HepG2 (cell line): ENCODE data around the gene ZFP36. TPM values are rescaled to one million over a fixed set of nuclear protein-coding genes. Genes with fewer than 3 reads are reported as not detected.

ENCODE experiments used
- ARID2 ChIP-seq: sonication (generic); formaldehyde crosslinking; IDR thresholded peaks from 2 replicates; pipeline ENCODE4 v1.8.1; 2022; ENCODE audit warnings: mild to moderate bottlenecking, missing genetic modification reagents, borderline replicate concordance
- BHLHE40 ChIP-seq: IDR thresholded peaks from 2 replicates; pipeline ENCODE4 v1.6.1; 2011; ENCODE audit warnings: low read length, improper control_type of control experiment
- CENPX ChIP-seq: sonication (generic); formaldehyde crosslinking; IDR thresholded peaks from 2 replicates; pipeline ENCODE4 v1.9.0; 2021; ENCODE audit warnings: mild to moderate bottlenecking, missing genetic modification reagents, moderate library complexity
- CHD4 ChIP-seq: fragments of 200-600 bp; sonication (generic); IDR thresholded peaks from 2 replicates; pipeline ENCODE4 v1.7.0; 2017; ENCODE audit warnings: mild to moderate bottlenecking, low read length, borderline replicate concordance
- EEA1 ChIP-seq: sonication (generic); formaldehyde crosslinking; IDR thresholded peaks from 2 replicates; pipeline ENCODE4 v1.5.1; 2020; ENCODE audit warnings: mild to moderate bottlenecking, missing genetic modification reagents, borderline replicate concordance
- HOXA3 ChIP-seq: sonication (generic); formaldehyde crosslinking; IDR thresholded peaks from 2 replicates; pipeline ENCODE4 v1.5.0; 2020; ENCODE audit warnings: missing genetic modification reagents
- KAT7 ChIP-seq: IDR thresholded peaks from 2 replicates; pipeline ENCODE4 v1.6.1; 2018; ENCODE audit warnings: borderline replicate concordance, missing compliant biosample characterization
- MIER3 ChIP-seq: IDR thresholded peaks from 2 replicates; pipeline ENCODE4 v1.6.1; 2016; ENCODE audit warnings: missing compliant biosample characterization, borderline replicate concordance
- MYNN ChIP-seq: sonication (generic); formaldehyde crosslinking; IDR thresholded peaks from 2 replicates; pipeline ENCODE4 v1.4.0; 2020; ENCODE audit warnings: mild to moderate bottlenecking, low read depth, missing genetic modification reagents
- NFE2L2 ChIP-seq: fragments of 150-350 bp; IDR thresholded peaks from 2 replicates; pipeline ENCODE4 v1.6.1; 2014; ENCODE audit warnings: low read length
- NR2F6 ChIP-seq, 2 experiments: IDR thresholded peaks; 2 replicates each; pipeline ENCODE4 v1.6.1; 2016; ENCODE audit warnings: antibody characterized with exemption in 1 of 2, mild to moderate bottlenecking in 1 of 2
- ONECUT2 ChIP-seq: sonication (generic); formaldehyde crosslinking; IDR thresholded peaks from 2 replicates; pipeline ENCODE4 v1.4.0; 2020; ENCODE audit warnings: missing genetic modification reagents
- POGZ ChIP-seq: sonication (generic); formaldehyde crosslinking; IDR thresholded peaks from 2 replicates; pipeline ENCODE4 v1.4.0; 2020; ENCODE audit warnings: mild to moderate bottlenecking, missing genetic modification reagents
- RFX1 ChIP-seq: fragments of 450-650 bp; IDR thresholded peaks from 2 replicates; pipeline ENCODE4 v1.6.1; 2017
- SAP130 ChIP-seq: IDR thresholded peaks from 2 replicates; pipeline ENCODE4 v1.6.1; 2016; ENCODE audit warnings: low read depth
- SMAD3 ChIP-seq: sonication (generic); formaldehyde crosslinking; IDR thresholded peaks from 2 replicates; pipeline ENCODE4 v1.4.0; 2020; ENCODE audit warnings: missing genetic modification reagents
- SP1 ChIP-seq, 2 experiments: fragments of 450-650 bp in 1 of 2; sonication (generic) in 1 of 2; formaldehyde crosslinking in 1 of 2; IDR thresholded peaks; 2 replicates each; pipeline versions ENCODE4 v1.4.0 to v1.6.1; 2016 to 2020; ENCODE audit warnings: missing genetic modification reagents in 1 of 2
- ZBTB42 ChIP-seq: sonication (generic); formaldehyde crosslinking; IDR thresholded peaks from 2 replicates; pipeline ENCODE4 v1.5.0; 2020; ENCODE audit warnings: mild to moderate bottlenecking, missing genetic modification reagents
- ZMYM3 ChIP-seq: sonication (generic); formaldehyde crosslinking; IDR thresholded peaks from 2 replicates; pipeline ENCODE4 v1.5.1; 2020; ENCODE audit warnings: mild to moderate bottlenecking, missing genetic modification reagents
- ZNF256 ChIP-seq: sonication (generic); formaldehyde crosslinking; conservative IDR thresholded peaks from 2 replicates; pipeline ENCODE4 v1.4.0; 2020; ENCODE audit warnings: missing genetic modification reagents
- ZNF3 ChIP-seq: IDR thresholded peaks from 2 replicates; pipeline ENCODE4 v1.7.0; 2017; ENCODE audit warnings: inconsistent platforms
- ZNF484 ChIP-seq: sonication (generic); formaldehyde crosslinking; IDR thresholded peaks from 2 replicates; pipeline ENCODE4 v1.5.1; 2020; ENCODE audit warnings: mild to moderate bottlenecking, low read depth, missing genetic modification reagents, borderline replicate concordance
- ZNF614 ChIP-seq: IDR thresholded peaks from 2 replicates; pipeline ENCODE4 v1.6.1; 2018; ENCODE audit warnings: missing biosample characterization, missing genetic modification reagents, inconsistent platforms, borderline replicate concordance
- ZNF619 ChIP-seq: sonication (generic); formaldehyde crosslinking; IDR thresholded peaks from 2 replicates; pipeline ENCODE4 v1.4.0; 2020; ENCODE audit warnings: mild to moderate bottlenecking, missing genetic modification reagents
- ZNF747 ChIP-seq: sonication (generic); formaldehyde crosslinking; IDR thresholded peaks from 2 replicates; pipeline ENCODE4 v1.8.1; 2023; ENCODE audit warnings: missing genetic modification reagents, mild to moderate bottlenecking, borderline replicate concordance
- ZNF788 ChIP-seq: sonication (generic); formaldehyde crosslinking; IDR thresholded peaks from 2 replicates; pipeline ENCODE4 v1.5.0; 2020; ENCODE audit warnings: mild to moderate bottlenecking, missing genetic modification reagents, borderline replicate concordance
- polyA plus RNA-seq, 8 experiments: library from polyadenylated mRNA; depleted of rRNA in 3 of 8; stranded (reverse) in 7 of 8; unstranded in 1 of 8; fragments of >200 nt; fragmentation: Illumina TruSeq in 4 of 8; extraction: Trizol in 4 of 8; gene quantifications; 2 replicates each; pipeline versions ENCODE4 v1.2.1 to v1.2.3, GENCODE V29; 2011 to 2016; ENCODE audit warnings: low read depth in 4 of 8, missing spikeins in 1 of 8, mixed read lengths in 1 of 8; ENCODE audit not compliant: insufficient read depth in 1 of 8
- total RNA-seq, 5 experiments: library from RNA; depleted of rRNA; stranded (reverse); fragments of >200 nt; fragmentation: Illumina TruSeq; extraction: Trizol; gene quantifications; 2 replicates each; pipeline ENCODE4 v1.2.3, GENCODE V29; 2016; ENCODE audit warnings: low read depth in 1 of 5
- TF ChIP-seq, protein P1 (sequence below), 2 experiments: fragments of 450-650 bp in 1 of 2; sonication (generic) in 1 of 2; formaldehyde crosslinking; IDR thresholded peaks; 2 replicates each; pipeline versions ENCODE4 v1.5.0 to v1.8.0; 2020 to 2022; ENCODE audit warnings: mild to moderate bottlenecking in 1 of 2, missing genetic modification reagents in 1 of 2
- TF ChIP-seq, protein P2 (sequence below): sonication (generic); formaldehyde crosslinking; IDR thresholded peaks from 2 replicates; pipeline ENCODE4 v1.4.0; 2020; ENCODE audit warnings: missing genetic modification reagents, mild to moderate bottlenecking, borderline replicate concordance
- TF ChIP-seq, protein P3 (sequence below): sonication (generic); formaldehyde crosslinking; IDR thresholded peaks from 2 replicates; pipeline ENCODE4 v1.4.0; 2020; ENCODE audit warnings: missing genetic modification reagents, low read depth, mild to moderate bottlenecking, borderline replicate concordance
- TF ChIP-seq, protein P4 (sequence below): sonication (generic); formaldehyde crosslinking; IDR thresholded peaks from 2 replicates; pipeline ENCODE4 v1.5.1; 2020; ENCODE audit warnings: missing genetic modification reagents, mild to moderate bottlenecking, borderline replicate concordance

Gene ZFP36
- total and polyA plus RNA-seq, 2 of the 13 experiments (the other 11 are each of a cell fraction or from before 2014, with no cell fraction given): 1.4 to 1.7 TPM

DNA sequence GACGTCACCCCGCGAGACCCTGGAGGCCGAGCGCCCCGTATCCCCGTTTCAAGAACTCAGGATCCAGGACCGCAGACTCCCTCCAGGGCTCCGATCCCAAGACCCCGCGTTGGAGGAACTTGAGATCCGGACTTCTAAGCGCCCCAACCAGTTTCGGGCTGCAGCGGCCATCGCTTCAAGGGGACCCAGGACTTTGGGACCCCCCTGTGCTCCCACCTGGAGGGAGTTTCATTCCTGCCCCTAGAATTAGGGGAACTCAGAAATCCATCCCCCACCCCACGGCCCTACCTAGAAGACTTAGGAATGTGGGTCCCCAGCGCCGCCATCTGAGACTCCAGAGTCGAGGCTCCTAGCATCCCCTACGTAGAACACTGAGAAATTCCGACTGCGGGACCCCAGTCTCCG lies 6.2 kb downstream of the ZFP36 start (continued):
- TF ChIP-seq, protein P1, sequence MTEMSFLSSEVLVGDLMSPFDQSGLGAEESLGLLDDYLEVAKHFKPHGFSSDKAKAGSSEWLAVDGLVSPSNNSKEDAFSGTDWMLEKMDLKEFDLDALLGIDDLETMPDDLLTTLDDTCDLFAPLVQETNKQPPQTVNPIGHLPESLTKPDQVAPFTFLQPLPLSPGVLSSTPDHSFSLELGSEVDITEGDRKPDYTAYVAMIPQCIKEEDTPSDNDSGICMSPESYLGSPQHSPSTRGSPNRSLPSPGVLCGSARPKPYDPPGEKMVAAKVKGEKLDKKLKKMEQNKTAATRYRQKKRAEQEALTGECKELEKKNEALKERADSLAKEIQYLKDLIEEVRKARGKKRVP (CRISPR knock-in tag; IDR thresholded peaks at IDR 0.05): no peak
- TF ChIP-seq EEA1 (CRISPR knock-in tag) (no peak), RFX1 (no peak), ZNF619 (CRISPR knock-in tag) (no peak), SAP130 (CRISPR knock-in tag) (no peak), HOXA3 (CRISPR knock-in tag) (no peak), CENPX (CRISPR knock-in tag) (no peak), CHD4 (no peak), ZNF3 (no peak), SP1 (IDR thresholded peaks at IDR 0.05) (no peak), SP1 (CRISPR knock-in tag; IDR thresholded peaks at IDR 0.05) (no peak), ZBTB42 (CRISPR knock-in tag) (no peak), ARID2 (CRISPR knock-in tag) (no peak), ZNF747 (CRISPR knock-in tag) (0 out of 2 replicates have a peak, but pooled peaks have one; percentile 61), ZNF788 (CRISPR knock-in tag) (peak; percentile 60; the same call in 1 of the 2 replicates), MIER3 (CRISPR knock-in tag) (no peak), NFE2L2 (no peak), NR2F6 (IDR thresholded peaks at IDR 0.05) (no peak), NR2F6 (CRISPR knock-in tag; IDR thresholded peaks at IDR 0.05) (no peak), ZNF256 (CRISPR knock-in tag) (no peak), ZNF484 (CRISPR knock-in tag) (no peak), ZNF614 (CRISPR knock-in tag) (no peak), KAT7 (0 out of 2 replicates have a peak, but pooled peaks have one; percentile 0), ONECUT2 (CRISPR knock-in tag) (no peak), ZMYM3 (CRISPR knock-in tag) (no peak), BHLHE40 (no peak), POGZ (CRISPR knock-in tag) (no peak), SMAD3 (CRISPR knock-in tag) (peak; percentile 5; the same call in 1 of the 2 replicates), MYNN (CRISPR knock-in tag) (no peak)
- TF ChIP-seq, protein P2, sequence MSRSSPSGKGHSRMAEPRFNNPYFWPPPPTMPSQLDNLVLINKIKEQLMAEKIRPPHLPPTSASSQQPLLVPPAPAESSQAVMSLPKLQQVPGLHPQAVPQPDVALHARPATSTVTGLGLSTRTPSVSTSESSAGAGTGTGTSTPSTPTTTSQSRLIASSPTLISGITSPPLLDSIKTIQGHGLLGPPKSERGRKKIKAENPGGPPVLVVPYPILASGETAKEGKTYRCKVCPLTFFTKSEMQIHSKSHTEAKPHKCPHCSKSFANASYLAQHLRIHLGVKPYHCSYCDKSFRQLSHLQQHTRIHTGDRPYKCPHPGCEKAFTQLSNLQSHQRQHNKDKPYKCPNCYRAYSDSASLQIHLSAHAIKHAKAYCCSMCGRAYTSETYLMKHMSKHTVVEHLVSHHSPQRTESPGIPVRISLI: no peak
- TF ChIP-seq, protein P3, sequence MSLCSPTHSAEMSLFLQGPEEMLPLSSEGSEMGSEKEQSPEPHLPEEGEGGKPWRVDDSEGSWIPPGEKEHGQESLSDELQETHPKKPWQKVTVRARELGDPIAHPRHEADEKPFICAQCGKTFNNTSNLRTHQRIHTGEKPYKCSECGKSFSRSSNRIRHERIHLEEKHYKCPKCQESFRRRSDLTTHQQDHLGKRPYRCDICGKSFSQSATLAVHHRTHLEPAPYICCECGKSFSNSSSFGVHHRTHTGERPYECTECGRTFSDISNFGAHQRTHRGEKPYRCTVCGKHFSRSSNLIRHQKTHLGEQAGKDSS (CRISPR knock-in tag): no peak
- TF ChIP-seq, protein P4, sequence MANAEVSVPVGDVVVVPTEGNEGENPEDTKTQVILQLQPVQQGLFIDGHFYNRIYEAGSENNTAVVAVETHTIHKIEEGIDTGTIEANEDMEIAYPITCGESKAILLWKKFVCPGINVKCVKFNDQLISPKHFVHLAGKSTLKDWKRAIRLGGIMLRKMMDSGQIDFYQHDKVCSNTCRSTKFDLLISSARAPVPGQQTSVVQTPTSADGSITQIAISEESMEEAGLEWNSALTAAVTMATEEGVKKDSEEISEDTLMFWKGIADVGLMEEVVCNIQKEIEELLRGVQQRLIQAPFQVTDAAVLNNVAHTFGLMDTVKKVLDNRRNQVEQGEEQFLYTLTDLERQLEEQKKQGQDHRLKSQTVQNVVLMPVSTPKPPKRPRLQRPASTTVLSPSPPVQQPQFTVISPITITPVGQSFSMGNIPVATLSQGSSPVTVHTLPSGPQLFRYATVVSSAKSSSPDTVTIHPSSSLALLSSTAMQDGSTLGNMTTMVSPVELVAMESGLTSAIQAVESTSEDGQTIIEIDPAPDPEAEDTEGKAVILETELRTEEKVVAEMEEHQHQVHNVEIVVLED (CRISPR knock-in tag): no peak
